ENCODE measurements around the gene GTF3C4.
A peak's percentile ranks its signal among the peaks of the same experiment; 100 is the strongest.

GTF3C4 gene, protein sequence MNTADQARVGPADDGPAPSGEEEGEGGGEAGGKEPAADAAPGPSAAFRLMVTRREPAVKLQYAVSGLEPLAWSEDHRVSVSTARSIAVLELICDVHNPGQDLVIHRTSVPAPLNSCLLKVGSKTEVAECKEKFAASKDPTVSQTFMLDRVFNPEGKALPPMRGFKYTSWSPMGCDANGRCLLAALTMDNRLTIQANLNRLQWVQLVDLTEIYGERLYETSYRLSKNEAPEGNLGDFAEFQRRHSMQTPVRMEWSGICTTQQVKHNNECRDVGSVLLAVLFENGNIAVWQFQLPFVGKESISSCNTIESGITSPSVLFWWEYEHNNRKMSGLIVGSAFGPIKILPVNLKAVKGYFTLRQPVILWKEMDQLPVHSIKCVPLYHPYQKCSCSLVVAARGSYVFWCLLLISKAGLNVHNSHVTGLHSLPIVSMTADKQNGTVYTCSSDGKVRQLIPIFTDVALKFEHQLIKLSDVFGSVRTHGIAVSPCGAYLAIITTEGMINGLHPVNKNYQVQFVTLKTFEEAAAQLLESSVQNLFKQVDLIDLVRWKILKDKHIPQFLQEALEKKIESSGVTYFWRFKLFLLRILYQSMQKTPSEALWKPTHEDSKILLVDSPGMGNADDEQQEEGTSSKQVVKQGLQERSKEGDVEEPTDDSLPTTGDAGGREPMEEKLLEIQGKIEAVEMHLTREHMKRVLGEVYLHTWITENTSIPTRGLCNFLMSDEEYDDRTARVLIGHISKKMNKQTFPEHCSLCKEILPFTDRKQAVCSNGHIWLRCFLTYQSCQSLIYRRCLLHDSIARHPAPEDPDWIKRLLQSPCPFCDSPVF

DNA sequence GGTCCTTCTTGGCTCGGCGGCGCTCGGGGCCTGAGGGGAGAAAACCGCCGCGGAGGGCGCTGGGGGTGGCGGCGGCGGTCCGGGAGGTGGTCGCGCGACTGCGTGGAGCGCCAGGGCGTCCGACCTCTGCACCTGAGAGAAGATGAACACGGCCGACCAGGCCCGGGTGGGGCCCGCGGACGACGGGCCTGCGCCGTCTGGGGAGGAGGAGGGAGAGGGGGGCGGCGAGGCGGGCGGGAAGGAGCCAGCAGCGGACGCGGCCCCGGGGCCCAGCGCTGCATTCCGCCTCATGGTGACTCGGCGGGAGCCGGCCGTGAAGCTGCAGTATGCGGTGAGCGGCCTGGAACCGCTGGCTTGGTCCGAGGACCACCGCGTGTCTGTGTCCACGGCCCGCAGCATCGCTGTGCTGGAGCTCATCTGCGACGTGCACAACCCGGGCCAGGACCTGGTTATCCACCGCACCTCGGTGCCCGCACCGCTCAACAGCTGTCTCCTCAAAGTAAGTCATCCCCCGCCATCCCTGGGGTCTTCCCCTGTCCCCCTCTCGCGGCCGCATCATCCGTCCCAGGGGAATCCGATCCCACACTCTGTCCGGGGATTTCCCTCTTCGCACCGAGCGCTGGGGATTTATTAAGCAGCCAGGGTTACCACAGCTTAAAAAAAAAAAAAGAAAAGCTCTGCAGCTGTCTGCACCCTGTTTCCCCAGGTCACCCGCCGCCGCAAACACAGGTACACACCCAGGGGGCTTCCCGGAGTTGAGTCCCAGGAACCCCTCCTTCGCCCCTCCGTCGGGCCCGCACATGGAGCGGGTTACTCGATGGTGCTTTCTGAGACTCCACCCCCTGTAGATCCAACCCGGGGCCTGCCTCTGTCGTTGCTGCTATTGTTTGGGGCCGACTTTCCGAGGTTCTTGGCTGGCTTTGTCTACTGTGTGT lies at the start of gene GTF3C4:
Gene GTF3C4 (plus strand): TSS at position 8 of the 935 bp plus-strand sequence. CDS start 135 bp downstream, at position 143.
- DNase-seq (ENCODE audit: low read depth, low spot score), result peak; percentile 10

DNA sequence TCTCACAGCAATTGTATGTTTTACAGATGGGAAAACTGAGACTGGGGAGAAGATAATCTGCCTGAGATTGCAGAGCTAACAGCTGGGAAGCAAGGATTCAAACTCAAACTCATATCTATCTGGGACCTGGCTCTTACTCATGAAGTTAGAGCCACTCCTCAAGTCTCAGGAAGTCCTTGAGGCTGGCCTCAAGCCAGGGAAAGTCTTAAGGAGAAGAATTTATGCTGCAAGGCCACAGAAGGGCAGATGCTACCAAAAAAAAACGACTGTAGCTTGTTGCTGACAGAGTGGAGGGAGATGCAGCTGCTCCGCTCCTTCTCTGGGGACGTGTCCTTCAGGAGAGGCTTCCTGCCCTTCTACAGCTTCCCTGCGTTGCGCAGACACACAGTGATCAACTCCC lies 48.1 kb upstream of the GTF3C4 start:
- no peak for DNase-seq (ENCODE audit: low read depth, low spot score)

DNA sequence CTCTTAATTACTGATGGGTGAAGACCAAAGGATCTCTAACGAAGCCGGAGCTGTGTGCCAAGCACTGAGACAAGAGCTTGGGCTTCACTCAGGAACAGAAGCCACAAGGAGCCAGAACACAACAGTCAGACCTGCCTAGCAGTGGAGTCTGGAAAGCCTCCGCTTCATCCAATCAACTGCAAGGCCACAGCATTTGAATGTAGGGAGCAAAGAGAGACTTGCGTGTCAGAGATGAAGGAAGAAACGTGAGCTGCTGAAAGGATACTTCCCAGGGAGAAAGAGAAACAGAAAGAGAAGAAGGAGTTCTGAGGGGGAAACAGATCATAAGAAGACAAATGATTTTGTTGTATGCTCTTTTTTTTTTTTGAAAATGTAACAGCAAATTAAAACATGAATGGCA lies 44.0 kb upstream of the GTF3C4 start:
- no peak for DNase-seq (ENCODE audit: low read depth, low spot score)

DNA sequence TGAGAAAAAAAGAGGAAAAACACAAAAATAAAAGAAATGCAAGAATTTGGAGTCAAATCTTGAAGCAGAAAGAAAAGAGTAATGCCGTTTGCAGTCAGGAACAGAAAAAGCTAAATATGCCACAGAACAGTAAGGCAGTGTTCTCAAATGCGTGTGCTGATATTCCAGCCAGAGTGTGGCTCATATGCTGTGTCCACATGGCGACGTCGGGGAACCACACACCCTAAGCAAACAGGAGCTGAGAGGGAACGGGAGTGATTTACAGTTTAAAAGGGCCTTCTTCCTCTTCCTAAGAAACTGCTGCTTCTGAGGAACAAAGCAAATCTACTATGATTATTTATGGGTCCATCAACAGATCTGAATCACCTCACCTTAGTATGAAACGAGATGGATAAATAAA lies 43.2 kb upstream of the GTF3C4 start:
- no peak for DNase-seq (ENCODE audit: low read depth, low spot score)

DNA sequence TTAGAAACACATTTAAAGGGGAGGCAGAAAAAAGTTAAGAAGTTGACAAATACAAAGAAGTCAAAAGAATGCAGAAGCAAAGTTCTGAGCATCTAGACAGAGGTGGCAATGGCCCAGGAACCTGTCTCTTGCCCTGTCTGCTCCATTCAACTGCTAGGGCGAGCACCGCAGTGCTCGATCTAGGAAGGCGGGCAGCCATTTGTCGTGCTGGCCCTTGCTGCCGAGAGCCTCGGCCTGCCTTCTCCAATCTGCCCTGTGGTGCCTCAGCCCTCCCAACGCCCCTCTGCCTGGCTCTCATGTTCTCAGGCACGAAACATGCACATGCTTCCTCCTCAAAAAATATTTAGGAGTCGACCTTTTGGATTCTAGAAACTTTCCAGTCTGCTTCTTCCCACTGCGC lies 42.7 kb upstream of the GTF3C4 start:
- no peak for DNase-seq (ENCODE audit: low read depth, low spot score)

DNA sequence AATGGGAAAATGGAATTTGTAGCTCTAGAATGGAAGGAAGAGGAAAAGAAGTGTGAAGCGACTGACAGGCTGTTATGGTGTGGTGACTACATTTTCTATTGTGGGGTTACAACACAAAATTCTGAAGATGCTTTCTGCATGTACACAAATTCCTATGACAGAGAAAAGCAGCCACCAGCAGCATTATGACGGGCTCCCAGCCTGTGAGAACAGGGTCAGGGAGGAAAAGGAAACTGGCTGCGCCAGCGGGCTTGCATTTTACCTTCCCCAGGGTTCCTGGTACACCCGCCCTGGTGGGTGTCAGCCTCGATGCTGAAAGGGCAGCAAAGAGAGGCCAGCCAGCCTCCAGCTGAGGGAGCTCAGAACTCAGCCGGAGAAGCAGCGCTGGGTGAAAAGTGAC lies 41.5 kb upstream of the GTF3C4 start:
- DNase-seq (ENCODE audit: low read depth, low spot score), result no peak

DNA sequence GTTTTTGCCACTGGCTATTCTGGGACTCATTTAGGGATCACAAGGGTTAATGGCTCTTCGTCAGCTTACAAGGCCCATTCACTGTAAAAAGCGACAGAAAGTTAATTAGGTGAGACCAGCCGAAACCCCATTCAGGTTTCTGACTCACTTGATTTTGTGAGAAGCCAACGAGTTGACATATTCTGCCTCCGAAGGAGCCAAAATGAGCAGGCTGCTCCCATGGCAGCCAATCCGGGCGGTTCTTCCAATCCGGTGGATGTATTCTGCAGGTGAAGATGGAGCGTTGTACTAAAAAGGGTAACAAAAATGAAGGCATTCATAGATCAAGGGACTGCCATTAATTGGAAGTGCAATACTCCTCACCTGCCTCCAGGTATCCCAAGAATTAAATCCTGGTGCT lies 40.1 kb upstream of the GTF3C4 start:
- no peak for DNase-seq (ENCODE audit: low read depth, low spot score)

DNA sequence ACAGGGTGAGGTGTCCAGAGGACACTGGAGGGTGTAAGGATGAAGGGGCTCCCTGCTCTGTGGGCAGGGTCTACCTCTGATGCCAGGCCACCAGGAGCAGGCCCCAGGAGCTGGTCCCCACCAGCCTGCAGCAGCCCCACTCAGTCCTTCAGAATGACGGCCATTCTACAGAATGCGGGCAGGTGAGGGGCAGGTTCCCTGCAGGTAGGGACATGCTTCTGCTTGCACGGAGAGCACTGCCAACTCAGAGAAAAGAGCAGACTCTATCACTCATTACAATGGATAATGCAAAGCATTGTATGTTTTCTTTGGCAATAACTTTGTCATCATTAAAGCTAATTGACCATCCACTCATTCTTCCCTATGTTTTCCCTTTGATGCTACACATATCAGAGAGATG lies 39.5 kb upstream of the GTF3C4 start:
- no peak for DNase-seq (ENCODE audit: low read depth, low spot score)

DNA sequence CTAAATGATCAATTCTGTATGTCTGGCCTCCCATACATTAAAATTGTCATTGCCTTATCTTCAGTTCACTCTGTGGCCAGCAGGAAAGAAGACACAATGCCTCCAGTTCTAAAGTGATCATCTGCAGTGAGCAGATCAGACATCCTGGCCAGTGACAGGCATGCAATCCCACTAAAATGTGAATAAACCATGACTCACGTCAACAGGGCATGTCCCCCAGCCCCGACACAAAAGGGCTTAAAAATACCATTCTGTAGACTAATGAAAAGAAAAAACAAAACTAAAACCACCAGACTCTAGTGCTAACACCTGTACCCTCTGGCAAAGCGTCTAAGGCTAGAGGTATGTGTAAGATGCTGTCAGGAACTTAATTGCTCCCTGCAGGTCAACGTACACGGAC lies 39.0 kb upstream of the GTF3C4 start:
- DNase-seq (ENCODE audit: low read depth, low spot score), result no peak

DNA sequence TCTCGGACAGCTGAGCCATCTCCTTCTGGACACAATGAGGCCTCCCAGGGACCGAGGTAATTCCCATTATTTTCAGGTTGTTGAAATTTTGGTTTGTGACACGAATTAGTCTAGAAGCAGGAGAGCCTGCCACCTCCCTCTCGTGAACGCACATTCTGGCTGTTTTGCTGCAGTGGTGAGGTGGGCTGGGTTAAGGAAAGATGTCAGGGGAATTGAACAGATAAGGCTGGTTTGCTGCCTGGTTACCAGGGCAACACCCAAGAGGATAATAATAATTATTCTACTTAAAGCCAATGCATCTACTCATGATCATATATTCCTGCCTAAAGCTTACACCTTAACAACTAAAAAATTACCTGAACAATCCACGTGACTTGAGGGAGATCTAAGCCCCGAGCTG lies 38.6 kb upstream of the GTF3C4 start:
- DNase-seq (ENCODE audit: low read depth, low spot score), result no peak

DNA sequence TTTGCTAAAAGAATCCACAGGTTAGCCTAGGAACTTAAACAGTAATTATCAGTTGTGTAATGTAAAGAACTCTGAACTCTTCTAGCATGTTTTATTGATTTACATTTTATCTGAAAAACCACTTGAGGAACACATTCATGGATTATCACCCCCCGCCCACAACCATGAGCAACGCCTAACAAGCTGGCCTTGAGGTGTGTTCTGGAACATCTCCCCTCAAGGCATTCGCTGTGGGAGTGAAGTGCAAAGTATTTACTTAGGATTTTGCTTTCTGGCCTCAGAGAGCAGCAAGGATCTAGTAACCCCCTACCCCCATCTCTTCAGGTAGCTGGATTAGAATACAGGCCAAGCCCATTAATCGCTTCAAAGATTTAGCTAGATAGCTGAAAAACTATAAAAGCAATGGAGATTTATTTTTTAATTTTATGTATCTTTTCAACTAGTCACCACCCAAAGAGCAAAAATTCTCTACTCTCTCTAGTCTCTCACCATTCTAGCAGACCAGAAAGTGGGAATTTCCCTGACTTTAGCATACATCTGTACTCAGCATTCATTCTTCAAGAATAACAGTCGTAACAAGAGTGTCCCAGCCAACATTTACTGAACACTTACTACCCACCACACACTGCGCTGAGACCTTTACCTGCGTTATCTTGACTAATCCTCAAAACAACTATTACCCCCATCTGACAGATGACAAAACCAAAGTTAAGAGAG lies 37.7 kb upstream of the GTF3C4 start:
- no peak for DNase-seq (ENCODE audit: low read depth, low spot score)

DNA sequence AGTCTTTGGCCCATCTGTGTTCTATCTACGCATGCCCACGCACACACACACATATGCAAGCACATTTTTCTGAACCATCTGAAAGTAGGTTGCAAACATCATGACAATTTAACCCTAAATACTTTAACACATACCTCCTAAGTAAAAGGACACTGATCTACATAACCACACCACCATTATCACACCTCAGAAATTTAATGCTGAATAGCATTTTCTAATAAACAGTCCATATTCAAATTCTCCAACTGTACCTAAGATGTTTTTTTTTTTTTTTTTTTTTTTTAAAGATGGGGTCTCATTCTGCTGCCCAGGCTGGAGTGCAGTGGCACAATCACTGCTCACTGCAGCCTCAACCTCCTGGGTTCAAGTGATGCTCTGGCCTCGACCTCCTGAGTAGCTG lies 35.9 kb upstream of the GTF3C4 start:
- no peak for DNase-seq (ENCODE audit: low read depth, low spot score)

DNA sequence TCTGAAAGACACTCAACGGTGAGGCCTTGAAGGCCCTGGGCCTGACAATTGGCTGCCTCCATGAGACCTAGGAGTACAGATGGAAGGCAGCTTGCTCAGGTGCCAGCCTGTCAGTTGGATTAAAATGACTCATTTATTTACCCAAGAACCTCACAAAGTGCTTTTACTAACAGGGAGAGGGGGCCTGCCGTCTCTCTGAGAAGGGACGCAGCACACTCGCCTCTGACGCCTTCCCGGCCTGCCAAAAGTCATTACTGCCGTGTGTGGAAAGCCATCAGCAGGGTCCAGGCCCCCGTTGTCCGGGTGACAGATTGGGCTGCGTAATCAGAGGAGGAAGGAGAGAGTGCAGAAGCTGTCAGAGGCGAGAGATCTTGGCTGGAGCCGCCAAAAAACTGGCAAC lies 32.9 kb upstream of the GTF3C4 start:
- no peak for DNase-seq (ENCODE audit: low read depth, low spot score)

DNA sequence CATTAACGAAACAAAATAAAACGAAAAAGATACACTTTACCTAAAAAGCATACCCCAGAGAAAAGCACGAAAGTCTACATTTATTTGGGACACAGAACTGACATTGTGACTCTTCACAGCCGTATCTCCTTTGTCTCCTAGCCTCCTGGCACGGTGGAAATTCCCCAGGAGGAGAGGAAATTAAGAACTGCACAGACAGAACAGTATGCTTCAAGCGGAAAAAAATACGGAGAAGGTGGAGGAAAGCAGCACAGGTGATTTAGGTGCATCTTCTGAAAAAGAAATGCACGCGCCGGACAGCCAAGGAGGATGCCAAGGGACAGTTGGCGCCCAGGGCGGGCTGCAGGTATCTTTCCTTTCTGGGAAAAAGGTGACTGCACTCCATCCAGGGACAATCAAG lies 32.5 kb upstream of the GTF3C4 start:
- no peak for DNase-seq (ENCODE audit: low read depth, low spot score)

DNA sequence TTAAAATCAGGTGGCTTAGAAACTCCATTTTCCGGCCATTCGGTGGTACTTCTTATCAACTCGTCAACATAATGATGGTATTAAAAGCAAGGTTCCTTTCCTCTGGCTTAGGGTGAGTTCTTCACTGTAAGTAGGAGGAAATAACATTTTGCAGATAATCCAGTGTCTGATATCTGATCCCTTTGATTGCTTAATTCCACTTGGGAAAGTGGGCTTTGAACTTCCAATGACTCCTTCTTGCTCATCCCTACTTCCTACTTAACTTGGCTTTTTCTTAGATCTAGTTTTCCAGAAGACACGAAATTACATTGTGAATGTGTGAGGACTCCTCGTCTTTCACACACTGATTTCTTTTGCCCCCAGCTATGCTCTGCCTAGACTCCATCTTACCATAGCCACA lies 32.0 kb upstream of the GTF3C4 start:
- DNase-seq (ENCODE audit: low read depth, low spot score), result no peak

DNA sequence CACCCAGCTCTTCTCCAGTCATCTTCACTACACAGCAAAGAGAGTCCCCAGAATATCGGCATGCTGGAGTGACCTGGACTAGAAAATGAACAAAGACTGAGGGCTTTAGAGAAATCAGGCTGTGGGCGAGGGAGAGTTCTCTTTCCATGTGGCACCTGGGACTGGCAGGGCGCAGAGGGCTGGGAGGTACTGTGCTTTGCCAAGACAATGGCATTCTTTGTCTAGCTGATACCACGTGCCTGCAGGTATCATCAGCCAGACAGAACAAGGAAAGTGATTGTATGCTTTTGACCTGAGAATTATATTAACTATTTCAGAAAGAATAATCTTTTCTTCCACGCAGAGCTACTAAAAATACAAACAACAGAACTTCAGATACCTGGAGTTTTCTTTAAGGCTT lies 30.9 kb upstream of the GTF3C4 start:
- DNase-seq (ENCODE audit: low read depth, low spot score), result no peak

DNA sequence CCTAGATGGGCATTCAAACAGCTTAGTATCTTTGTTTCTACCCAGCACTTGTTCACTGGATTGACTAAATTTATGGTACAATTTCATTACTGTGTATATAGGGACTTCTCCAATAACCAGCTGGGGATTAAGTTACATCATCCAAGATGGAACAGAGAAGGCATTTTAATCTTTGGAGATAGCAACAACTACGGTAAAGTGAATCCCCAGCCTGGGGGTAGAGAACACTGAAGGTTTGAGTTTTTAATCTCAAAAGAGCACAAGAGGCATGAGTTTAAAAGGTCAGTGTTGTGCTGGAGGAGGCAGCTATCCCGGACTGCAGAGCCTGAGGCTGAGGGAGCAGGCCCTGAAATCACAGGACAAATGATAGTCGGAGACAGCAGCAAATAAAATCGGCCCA lies 29.0 kb upstream of the GTF3C4 start:
- no peak for DNase-seq (ENCODE audit: low read depth, low spot score)

DNA sequence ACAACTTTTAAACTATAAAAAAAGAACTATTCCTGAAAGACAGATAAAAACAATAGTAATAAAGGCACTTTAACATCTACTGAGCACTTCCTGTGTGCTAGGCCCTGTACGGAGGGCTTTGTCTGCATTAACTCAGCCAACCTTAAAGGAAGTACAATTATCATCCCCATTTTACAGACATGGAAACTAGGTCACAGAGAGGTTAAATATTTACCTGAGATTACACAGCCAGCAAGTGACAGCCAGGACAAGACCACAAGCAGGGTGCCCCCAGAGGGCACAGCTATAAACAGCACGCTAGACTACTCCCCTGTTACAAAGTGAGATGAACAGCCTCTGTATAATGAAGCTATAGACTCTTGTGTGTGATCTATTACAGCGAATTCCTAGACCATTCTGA lies 26.0 kb upstream of the GTF3C4 start:
- no peak for DNase-seq (ENCODE audit: low read depth, low spot score)

DNA sequence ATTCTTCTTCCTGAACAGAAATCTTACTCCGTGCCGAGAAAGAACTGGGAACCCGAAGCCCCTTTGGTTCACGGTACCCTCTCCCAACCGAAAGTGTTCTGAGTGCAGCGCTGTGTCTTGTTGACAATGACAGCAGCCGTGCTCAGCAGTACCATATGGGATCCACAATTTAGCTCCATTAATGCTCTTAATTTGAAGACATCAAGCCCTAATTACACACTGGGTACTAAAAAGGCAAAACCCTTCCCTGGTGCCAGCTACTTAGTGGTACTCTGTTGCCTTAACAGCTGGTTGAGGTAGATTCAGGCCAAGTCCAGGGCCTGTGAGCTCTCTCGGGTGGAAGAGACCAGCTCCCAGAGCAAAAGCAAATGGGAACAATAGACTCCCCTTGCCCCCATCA lies 25.0 kb upstream of the GTF3C4 start:
- DNase-seq (ENCODE audit: low read depth, low spot score), result no peak

DNA sequence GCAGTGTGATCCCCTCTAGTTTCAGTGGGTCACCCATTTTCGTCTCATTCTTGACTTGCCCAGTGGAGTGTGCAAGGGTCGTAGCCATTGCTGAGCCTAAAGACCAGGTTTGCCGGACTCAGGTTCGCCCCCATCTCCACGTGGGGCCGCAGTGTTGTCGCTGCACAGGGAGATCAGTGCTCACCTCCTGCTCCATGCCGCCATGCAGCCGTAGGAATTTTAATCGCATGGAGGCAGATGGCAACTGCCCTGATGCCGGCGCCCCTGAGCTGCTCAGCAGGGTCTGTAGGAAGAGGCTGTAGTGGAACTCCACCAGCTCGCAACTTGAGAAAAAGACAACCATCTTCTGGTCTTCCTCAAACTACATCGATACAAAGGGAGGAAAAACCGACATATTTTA lies 24.6 kb upstream of the GTF3C4 start:
- DNase-seq (ENCODE audit: low read depth, low spot score), result no peak

DNA sequence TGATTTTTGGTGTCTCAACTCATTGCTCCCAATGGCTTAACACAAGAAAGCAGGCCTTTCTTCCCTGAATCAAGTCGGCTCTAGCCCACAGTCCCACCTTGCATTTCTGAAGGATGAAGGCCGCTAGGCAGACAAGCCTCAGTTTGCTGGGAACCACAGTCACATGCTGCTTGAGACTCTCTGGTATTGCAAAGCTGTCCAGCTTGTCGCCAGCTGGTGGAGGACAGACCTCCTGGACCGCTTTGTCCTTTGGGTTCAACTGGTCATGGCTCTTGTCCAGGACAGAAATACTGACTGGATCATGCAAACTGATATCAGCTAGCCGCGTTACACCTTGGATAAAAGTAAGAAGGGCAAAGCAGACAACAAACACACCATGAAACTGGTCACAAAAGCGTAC lies 23.5 kb upstream of the GTF3C4 start:
- DNase-seq (ENCODE audit: low read depth, low spot score), result no peak
